Measurements from ENCODE around the gene GAD1. TPM values are rescaled to one million over a fixed set of nuclear protein-coding genes. Genes with fewer than 3 reads are reported as not detected.

The GAD1 gene
- polyA plus RNA-seq, 3 donors from 2014 or later: not detected

GRCh38 chr2:170813611-170814532, 2.8 kb upstream of the GAD1 start:
- DNase-seq: no peak
- Mint-ChIP-seq H3K27ac (no peak overlapping the region), H3K27me3 (ENCODE audit: low read depth in 3 of 3) (peaks cover 36 to 51% (median 46%) of the 10 kb centered on the region in 3 donors)

GRCh38 chr2:170814533-170815230, 2.0 kb upstream of the GAD1 start:
- peak overlapping the region in 2 of 5 donors; percentile 30 for H3K4me3 Mint-ChIP-seq
- peaks cover 36 to 56% (median 47%) of the 10 kb centered on the region in 3 donors for H3K27me3 Mint-ChIP-seq (ENCODE audit: low read depth in 3 of 3)
- no peak for DNase-seq
- no peaks in the 10 kb centered on the region for H3K36me3 Mint-ChIP-seq
- peaks cover 35 to 40% of the 10 kb centered on the region in 2 donors for H3K4me1 Mint-ChIP-seq
- no peaks in the 10 kb centered on the region for H3K9me3 Mint-ChIP-seq
- no peak overlapping the region for H3K27ac Mint-ChIP-seq

More at GRCh38 chr2:170813611-170814532, 2.8 kb upstream of the GAD1 start:
- H3K36me3 Mint-ChIP-seq: no peaks in the 10 kb centered on the region
- peak overlapping the region in 1 of 5 donors; percentile 65 for H3K4me3 Mint-ChIP-seq
- H3K9me3 Mint-ChIP-seq: no peaks in the 10 kb centered on the region
- peaks cover 34 to 37% of the 10 kb centered on the region in 2 donors for H3K4me1 Mint-ChIP-seq

GRCh38 chr2:170815311-170815710, 1.4 kb upstream of the GAD1 start:
- Mint-ChIP-seq H3K4me1 (peaks cover 39 to 46% of the 10 kb centered on the region in 2 donors), H3K36me3 (no peaks in the 10 kb centered on the region), H3K27me3 (ENCODE audit: low read depth in 3 of 3) (peaks cover 37 to 55% (median 51%) of the 10 kb centered on the region in 3 donors), H3K27ac (peak overlapping the region in 1 of 6 donors; percentile 52), H3K4me3 (peak overlapping the region; percentile 48 to 69 (median 55)), H3K9me3 (no peaks in the 10 kb centered on the region)
- no peak for DNase-seq

- H3K4me3 Mint-ChIP-seq: peak overlapping the region; percentile 48 to 69 (median 55)
- peaks cover 45 to 52% of the 10 kb centered on the region in 2 donors for H3K4me1 Mint-ChIP-seq
- peak overlapping the region in 1 of 6 donors; percentile 52 for H3K27ac Mint-ChIP-seq
- H3K27me3 Mint-ChIP-seq (ENCODE audit: low read depth in 3 of 3): peaks cover 43 to 58% (median 57%) of the 10 kb centered on the region in 3 donors
- H3K9me3 Mint-ChIP-seq: no peaks in the 10 kb centered on the region
- no peaks in the 10 kb centered on the region for H3K36me3 Mint-ChIP-seq
- peak; percentile 35 to 51 (median 49) for DNase-seq
Observed at GRCh38 chr2:170815746-170816503, 762 bp upstream of the GAD1 start.

GRCh38 chr2:170817093-170818035, 677 bp downstream of the GAD1 start:
- no peaks in the 10 kb centered on the region for H3K9me3 Mint-ChIP-seq
- H3K27me3 Mint-ChIP-seq (ENCODE audit: low read depth in 3 of 3): peaks cover 51 to 61% (median 60%) of the 10 kb centered on the region in 3 donors
- no peak overlapping the region for H3K27ac Mint-ChIP-seq
- H3K4me3 Mint-ChIP-seq: peak overlapping the region; percentile 51 to 69 (median 60)
- peaks cover 56 to 67% of the 10 kb centered on the region in 2 donors for H3K4me1 Mint-ChIP-seq
- no peak for DNase-seq
- H3K36me3 Mint-ChIP-seq: no peaks in the 10 kb centered on the region

GRCh38 chr2:170818036-170818751, 1.5 kb downstream of the GAD1 start:
- peaks cover 61 to 74% of the 10 kb centered on the region in 2 donors for H3K4me1 Mint-ChIP-seq
- no peak for DNase-seq
- H3K36me3 Mint-ChIP-seq: no peaks in the 10 kb centered on the region
- peak overlapping the region in 3 of 5 donors; percentile 44 to 69 (median 51) for H3K4me3 Mint-ChIP-seq
- peaks cover 0 to 2% (median 0%) of the 10 kb centered on the region in 6 donors for H3K9me3 Mint-ChIP-seq
- peaks cover 51 to 59% (median 57%) of the 10 kb centered on the region in 3 donors for H3K27me3 Mint-ChIP-seq (ENCODE audit: low read depth in 3 of 3)
- H3K27ac Mint-ChIP-seq: no peak overlapping the region

GRCh38 chr2:170818752-170819470, 2.2 kb downstream of the GAD1 start:
- H3K27me3 Mint-ChIP-seq (ENCODE audit: low read depth in 3 of 3): peaks cover 44 to 52% (median 49%) of the 10 kb centered on the region in 3 donors
- H3K27ac Mint-ChIP-seq: no peak overlapping the region

GRCh38 chr2:170819680-170820664, 3.3 kb downstream of the GAD1 start:
- no peak for DNase-seq
- peaks cover 37 to 47% (median 46%) of the 10 kb centered on the region in 3 donors for H3K27me3 Mint-ChIP-seq (ENCODE audit: low read depth in 3 of 3)
- H3K4me3 Mint-ChIP-seq: peak overlapping the region; percentile 79 to 90 (median 82)
- H3K4me1 Mint-ChIP-seq: peaks cover 59 to 69% of the 10 kb centered on the region in 2 donors
- peaks cover 0 to 2% (median 0%) of the 10 kb centered on the region in 6 donors for H3K9me3 Mint-ChIP-seq
- no peak overlapping the region for H3K27ac Mint-ChIP-seq
- no peaks in the 10 kb centered on the region for H3K36me3 Mint-ChIP-seq

More at GRCh38 chr2:170818752-170819470, 2.2 kb downstream of the GAD1 start:
- H3K4me3 Mint-ChIP-seq: peak overlapping the region in 3 of 5 donors; percentile 5 to 34 (median 26)
- DNase-seq: no peak
- H3K36me3 Mint-ChIP-seq: no peaks in the 10 kb centered on the region
- H3K4me1 Mint-ChIP-seq: peaks cover 61 to 71% of the 10 kb centered on the region in 2 donors
- H3K9me3 Mint-ChIP-seq: peaks cover 0 to 2% (median 0%) of the 10 kb centered on the region in 6 donors

- Mint-ChIP-seq H3K9me3 (peaks cover 0 to 2% (median 0%) of the 10 kb centered on the region in 6 donors), H3K4me1 (peaks cover 52 to 59% of the 10 kb centered on the region in 2 donors), H3K27me3 (ENCODE audit: low read depth in 3 of 3) (peaks cover 36 to 48% (median 44%) of the 10 kb centered on the region in 3 donors), H3K36me3 (no peaks in the 10 kb centered on the region), H3K27ac (peak overlapping the region in 3 of 6 donors; percentile 5 to 8 (median 7)), H3K4me3 (peak overlapping the region; percentile 79 to 90 (median 82))
- DNase-seq: peak in 2 of 3 donors; percentile 5 to 29
Observed at GRCh38 chr2:170820757-170821530, 4.3 kb downstream of the GAD1 start.

Measured in immature natural killer cell (primary cell).